DMS79 (cell line): Measurements from ENCODE around the gene TAB2.
"Not testable (repeated sequence)": the region's sequence is repeated elsewhere in the genome, so short reads cannot be mapped to it uniquely, and the experiment has no call there.

Experiments
- DNase-seq: peaks from one replicate; lab custom pipeline; 2025; lab: John Stamatoyannopoulos, UW

The TAB2 gene

GRCh38 chr6:149444360-149445094 is 127.0 kb downstream of the TAB2 start:
- DNase-seq, result not testable (repeated sequence)

GRCh38 chr6:149445095-149445466 is 127.6 kb downstream of the TAB2 start:
- DNase-seq, result no peak

GRCh38 chr6:149445573-149445972 is 128.1 kb downstream of the TAB2 start:
- no peak for DNase-seq

GRCh38 chr6:149446791-149447376 is 129.4 kb downstream of the TAB2 start:
- DNase-seq, result no peak

- DNase-seq, result no peak
These were observed 131.4 kb downstream of the TAB2 start for GRCh38 chr6:149448821-149449453.

DNA sequence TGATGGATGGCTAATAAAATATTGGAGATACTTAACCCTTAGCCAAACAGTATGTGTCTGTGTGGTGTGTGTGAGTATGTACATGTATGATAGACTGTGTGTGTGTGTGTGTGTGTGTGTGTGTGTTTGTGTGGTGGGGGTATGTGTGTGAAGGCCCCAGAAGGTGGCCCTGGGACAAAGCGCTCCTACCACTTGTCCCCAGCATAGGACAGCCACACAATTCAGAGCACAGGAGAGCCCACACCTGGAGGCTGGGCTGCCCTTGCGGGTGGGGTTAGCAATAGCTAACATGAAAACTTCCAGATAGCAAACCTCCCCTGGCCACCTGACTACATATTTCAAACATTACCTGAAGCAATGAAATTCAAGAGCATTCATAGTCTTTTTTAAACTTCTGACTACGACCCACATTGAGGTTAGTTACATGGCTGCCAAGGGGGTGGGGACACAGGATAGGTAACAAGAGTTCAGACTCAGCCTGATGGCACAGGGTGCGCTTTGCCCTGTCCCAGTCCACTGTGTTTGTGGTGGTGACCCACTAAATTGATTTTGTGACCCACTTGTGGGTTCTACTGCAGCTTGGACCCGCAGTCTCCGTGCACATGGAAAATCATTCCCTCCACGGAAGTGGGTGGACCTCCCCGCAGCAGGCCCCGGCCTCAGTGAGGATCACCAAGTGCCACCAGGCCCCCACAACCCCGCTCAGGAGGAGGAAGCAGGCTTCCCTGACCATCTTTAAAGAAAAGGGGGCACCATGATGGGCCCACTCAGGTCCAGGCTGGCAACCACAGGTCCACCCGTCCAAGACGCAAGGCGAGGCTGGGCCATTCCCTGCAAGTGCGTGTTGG is 132.5 kb downstream of the TAB2 start:
- DNase-seq, result no peak

DNA sequence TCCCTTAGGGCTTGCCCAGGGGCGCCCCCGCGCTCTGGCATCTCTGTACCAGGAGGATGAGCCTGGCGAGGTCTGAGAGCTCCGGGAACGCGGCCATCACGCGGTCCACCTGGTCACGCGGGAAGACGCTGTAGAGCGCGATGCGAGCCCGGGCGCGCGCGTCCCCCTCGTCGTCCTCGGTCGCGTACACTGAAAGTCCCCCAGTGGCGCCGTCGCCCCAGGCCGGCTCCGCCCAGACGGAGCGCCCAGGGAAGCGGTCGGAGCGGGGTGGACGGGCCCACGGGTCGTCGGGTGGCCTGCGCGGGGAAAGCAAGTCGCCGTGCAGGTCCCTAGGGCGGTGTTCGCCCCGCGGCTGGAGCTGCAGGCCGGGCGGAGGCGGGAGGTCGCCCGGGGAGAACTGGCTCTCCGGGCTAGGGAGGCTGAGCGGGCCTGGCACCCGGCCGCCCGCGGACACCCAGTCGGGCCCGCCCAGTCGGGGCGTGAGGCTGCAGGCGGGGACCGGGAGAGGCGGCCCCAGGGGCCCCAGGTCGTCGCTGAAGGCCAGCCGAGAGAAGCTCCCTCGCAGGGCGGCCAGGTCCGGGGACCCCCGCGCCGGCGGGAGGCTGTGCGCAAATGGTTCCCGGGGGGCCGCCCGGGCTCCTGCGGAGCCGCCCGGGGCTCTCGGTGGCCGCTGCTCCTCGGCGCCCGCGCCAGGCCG is 133.3 kb downstream of the TAB2 start:
- no peak for DNase-seq

GRCh38 chr6:149451376-149452036 is 134.0 kb downstream of the TAB2 start:
- DNase-seq, result no peak

- DNase-seq, result no peak
These were observed 134.8 kb downstream of the TAB2 start for GRCh38 chr6:149452037-149452939.

- DNase-seq, result no peak
These were observed 136.3 kb downstream of the TAB2 start for GRCh38 chr6:149453597-149454345.

GRCh38 chr6:149454346-149454848 is 136.9 kb downstream of the TAB2 start:
- peak; percentile 83 for DNase-seq

GRCh38 chr6:149455031-149455732 is 137.7 kb downstream of the TAB2 start:
- DNase-seq, result peak; percentile 25

- no peak for DNase-seq
These were observed 139.0 kb downstream of the TAB2 start for GRCh38 chr6:149456311-149457021.

DNA sequence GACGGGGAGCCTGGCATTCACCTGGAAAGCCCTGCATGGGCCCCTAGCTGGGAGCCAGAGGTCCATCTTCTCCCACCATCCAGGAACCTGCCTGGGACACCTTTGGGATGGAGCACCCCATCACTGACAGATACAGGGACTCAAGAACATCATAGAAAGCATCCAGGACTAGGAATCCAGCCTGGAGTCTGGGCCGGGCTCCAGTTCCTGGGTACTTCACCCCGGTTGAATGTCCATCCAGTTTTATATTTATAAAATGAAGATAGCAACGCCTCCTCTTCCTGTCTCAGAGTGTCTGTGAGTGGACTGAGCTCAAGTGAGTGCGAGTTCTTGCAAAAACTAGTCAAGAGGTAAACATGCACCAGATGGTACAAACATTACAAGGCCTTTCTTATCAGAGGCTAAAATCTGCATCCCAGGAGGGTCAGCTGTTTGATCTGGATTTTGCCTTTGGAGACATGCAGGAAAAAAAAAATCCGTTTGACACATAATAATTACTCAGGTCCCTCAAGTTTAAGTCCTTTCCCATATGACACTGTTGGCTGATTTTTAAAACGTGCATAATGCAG is 139.9 kb downstream of the TAB2 start:
- no peak for DNase-seq

DNA sequence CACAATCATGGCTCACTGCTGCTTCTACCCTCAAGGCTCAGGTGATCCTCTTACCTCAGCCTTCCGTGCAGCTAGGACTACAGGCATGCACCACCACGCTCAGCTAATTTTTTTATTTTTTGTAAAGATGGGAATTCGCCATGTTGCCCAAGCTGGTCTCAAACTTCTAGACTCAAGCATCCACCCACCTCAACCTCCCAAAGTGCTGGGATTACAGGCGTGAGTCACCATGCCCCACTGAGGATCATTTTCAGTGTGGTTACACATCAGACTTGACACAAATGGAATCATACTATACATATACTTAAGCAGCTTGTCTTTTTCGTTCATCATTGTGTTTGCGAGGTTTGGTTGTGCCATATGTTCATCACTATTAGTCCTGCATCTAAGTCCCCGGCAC is 140.7 kb downstream of the TAB2 start:
- no peak for DNase-seq

- DNase-seq, result no peak
These were observed 141.3 kb downstream of the TAB2 start for GRCh38 chr6:149458806-149459205.

DNA sequence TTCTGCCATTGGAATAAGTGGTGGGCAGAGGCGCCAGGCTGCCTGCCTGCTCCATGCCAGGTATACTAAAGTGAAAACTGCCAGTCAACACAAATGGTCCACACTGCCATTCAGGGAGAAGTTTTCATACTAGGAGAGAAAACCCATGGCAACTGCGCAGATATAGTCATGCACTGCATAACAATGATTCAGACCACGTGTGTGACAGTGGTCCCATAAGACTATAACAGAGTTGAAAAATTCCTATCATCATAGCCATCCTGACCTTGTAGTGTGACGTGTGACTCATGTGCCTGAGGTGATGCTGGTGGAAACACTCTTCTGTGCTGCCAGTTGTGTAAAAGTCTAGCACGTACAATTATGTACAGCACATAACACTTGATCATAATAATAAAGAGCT is 142.2 kb downstream of the TAB2 start:
- no peak for DNase-seq

GRCh38 chr6:149460249-149460648 is 142.7 kb downstream of the TAB2 start:
- not testable (repeated sequence) for DNase-seq
